ENCODE measurements around the gene H2BK1.

The H2BK1 gene

GRCh38 chr7:151175047-151175792, 35.1 kb downstream of the H2BK1 start:
- DNase-seq = no peak

- peak; percentile 61 for DNase-seq
Measured at GRCh38 chr7:151174246-151175046, 35.8 kb downstream of the H2BK1 start.

GRCh38 chr7:151173386-151174245, 36.7 kb downstream of the H2BK1 start:
- no peak for DNase-seq

GRCh38 chr7:151172273-151173141, 37.8 kb downstream of the H2BK1 start:
- peak; percentile 86 for DNase-seq

- DNase-seq = no peak
Measured at GRCh38 chr7:151168787-151169162, 41.5 kb downstream of the H2BK1 start.

- peak; percentile 72 for DNase-seq
Measured at GRCh38 chr7:151168003-151168786, 42.1 kb downstream of the H2BK1 start.

GRCh38 chr7:151167197-151167961, 42.9 kb downstream of the H2BK1 start, which contains the start of gene GBX1:
Gene GBX1 (minus strand): TSS chr7:151167694. CDS start chr7:151167548, 146 bp downstream.
- peak; percentile 11 for DNase-seq

- no peak for DNase-seq
Measured at GRCh38 chr7:151166629-151167196, 43.6 kb downstream of the H2BK1 start.

GRCh38 chr7:151161757-151162156, 48.5 kb downstream of the H2BK1 start:
- DNase-seq = no peak

Measured in hematopoietic multipotent progenitor cell treated with erythropoietin and hydrocortisone succinate and interleukin-3 and kit ligand, for 4 days (in vitro differentiated cells).